ENCODE results near the gene ANK3.

DNA sequence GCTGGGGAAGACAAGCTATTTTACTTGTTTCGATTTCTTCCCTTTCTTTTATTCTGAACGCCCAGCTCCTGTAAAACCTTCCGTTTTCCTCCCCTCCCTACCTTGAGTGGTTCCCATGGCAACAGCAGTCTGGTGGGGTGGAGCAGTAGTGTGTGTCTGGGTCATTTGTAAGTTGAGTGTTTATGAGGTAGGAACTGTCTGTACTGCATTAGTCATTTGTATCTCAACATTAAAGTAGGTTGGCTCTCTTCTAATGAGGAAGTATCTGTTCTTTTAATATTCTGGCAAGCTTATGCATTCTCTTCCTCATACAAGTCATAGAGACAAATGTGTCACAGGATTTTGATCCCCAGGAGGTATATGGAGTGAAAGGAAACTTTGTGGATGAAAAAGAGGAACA lies 398.0 kb downstream of the ANK3 start:
- TF ChIP-seq GATA2 (IDR thresholded peaks at IDR 0.05; ENCODE audit: low read depth, low read length) (no peak), GATA3 (IDR thresholded peaks at IDR 0.05; ENCODE audit: low read depth, low read length) (no peak)
